ENCODE data around the gene PTPRG. TPM values are rescaled to one million over a fixed set of nuclear protein-coding genes. Genes with fewer than 3 reads are reported as not detected.

PTPRG gene
- total and polyA plus RNA-seq, 10 of the 15 experiments (the other 5 are each of a cell fraction or from before 2014, with no cell fraction given): 0.29 to 20.7 (median 1.4) TPM

GRCh38 chr3:62300617-62301016 lies 739.2 kb downstream of the PTPRG start:
- Histone ChIP-seq H3K9ac (ENCODE audit: control insufficient read depth, insufficient read depth, low read length) (no peak overlapping the region), H3K79me2 (ENCODE audit: control insufficient read depth, insufficient read depth, low read length) (no peaks in the 10 kb centered on the region), H4K20me1 (ENCODE audit: control insufficient read depth, insufficient read depth) (no peaks in the 10 kb centered on the region), H3K9me3 (replicated peaks; ENCODE audit: control insufficient read depth, insufficient read depth, low read length) (no peaks in the 10 kb centered on the region), H3K4me2 (ENCODE audit: control insufficient read depth, insufficient read depth) (no peak overlapping the region), H3K36me3 (ENCODE audit: control insufficient read depth in 2 of 2, insufficient read depth in 2 of 2, low read length in 1 of 2) (no peaks in the 10 kb centered on the region), H3K27me3 (replicated peaks in 1 of 2; ENCODE audit: control insufficient read depth in 2 of 2, insufficient read depth in 2 of 2, low read length in 1 of 2) (no peaks in the 10 kb centered on the region), H3K4me3 (no peak overlapping the region), H3K4me1 (ENCODE audit: control insufficient read depth, insufficient read depth, low read length) (no peaks in the 10 kb centered on the region), H2AFZ (ENCODE audit: control insufficient read depth, low read depth, low read length) (no peak overlapping the region), H3K27ac (ENCODE audit: control insufficient read depth, insufficient read depth) (no peak overlapping the region)
- ATAC-seq (no peak), FAIRE-seq (no peak), DNase-seq (ENCODE audit: low read depth, low spot score) (no peak)
- BruUV-seq (replicated peaks): no TSS peak
- intact Hi-C loops (cut with micrococcal nuclease; ENCODE audit: unreplicated experiment): no loop called here
- in situ Hi-C loops (cut with MboI): no loop called here
- WGBS (ENCODE audit: insufficient coverage, insufficient replicate concordance, low lambda C conversion rate, missing lambda C conversion rate): 21% methylated on average over 3 of the region's 3 CpGs
- SMC1A ChIA-PET (ENCODE audit: uncharacterized antibody, unreplicated experiment): interaction anchor here (0.6 to 0.9 kb wide), 2 partner anchors 38 to 614 kb away, joined by 3 read pairs; no protein-coding TSS in a partner anchor
- POLR2A ChIA-PET: no interaction called here
- CTCF ChIA-PET: interaction anchor here (0.8 to 1.7 kb wide), 3 partner anchors 11 to 99 kb away, joined by 3 to 9 read pairs (median 3); no protein-coding TSS in a partner anchor
- RAD21 ChIA-PET (ENCODE audit: unreplicated experiment): no interaction called here
- TF ChIP-seq STAT3 (IDR thresholded peaks at IDR 0.05; ENCODE audit: low read depth, low read length): no peak
- TF ChIP-seq KLF5 (IDR thresholded peaks at IDR 0.05; ENCODE audit: partially characterized antibody): no peak
- no peak for TF ChIP-seq PAX5 (IDR thresholded peaks at IDR 0.05; ENCODE audit: borderline replicate concordance, low read depth, low read length)
- no peak for TF ChIP-seq TBL1XR1 (IDR thresholded peaks at IDR 0.05; ENCODE audit: low read depth, low read length)
- TF ChIP-seq TCF3 (IDR thresholded peaks at IDR 0.05; ENCODE audit: borderline replicate concordance, insufficient read depth, low read depth, low read length): no peak
- no peak for TF ChIP-seq NFIC (IDR thresholded peaks at IDR 0.05; ENCODE audit: low read depth, low read length)
- TF ChIP-seq CBFB (IDR thresholded peaks at IDR 0.05; ENCODE audit: low read depth): no peak
- no peak for TF ChIP-seq CHD2 (IDR thresholded peaks at IDR 0.05; ENCODE audit: borderline replicate concordance, low read depth, low read length)
- TF ChIP-seq RBBP5 (conservative IDR thresholded peaks at IDR 0.05): no peak
- no peak for TF ChIP-seq NKRF (conservative IDR thresholded peaks at IDR 0.05)
- no peak for TF ChIP-seq EZH2 (IDR thresholded peaks at IDR 0.05; ENCODE audit: borderline replicate concordance, control insufficient read depth, low read depth, low read length)
- no peak for TF ChIP-seq LARP7 (IDR thresholded peaks at IDR 0.05)
- no peak for TF ChIP-seq PKNOX1 (IDR thresholded peaks at IDR 0.05)
- TF ChIP-seq ZBTB11 (CRISPR knock-in tag; IDR thresholded peaks at IDR 0.05): no peak
- TF ChIP-seq MTA2 (IDR thresholded peaks at IDR 0.05; ENCODE audit: low read depth): no peak
- no peak for TF ChIP-seq REST (IDR thresholded peaks at IDR 0.05; ENCODE audit: low read depth, low read length)
